Stimulated activated CD8-positive, alpha-beta memory T cell treated with anti-CD3 and anti-CD28 coated beads, Interleukin-12 subunit alpha, Interleukin-12 subunit beta, amount 100 ng/mL, for 24 hours (primary cell): ENCODE results near the gene PHF1.

ENCODE experiments used
- DNase-seq: peaks from one replicate; pipeline ENCODE4 v3.0.0-alpha.2; 2020; ENCODE audit errors: extremely low read depth

Gene PHF1

GRCh38 chr6:33431880-33432541 lies 21.2 kb downstream of the PHF1 start:
- DNase-seq: no peak

- DNase-seq: no peak
These were observed 21.7 kb downstream of the PHF1 start for GRCh38 chr6:33432546-33432945.

GRCh38 chr6:33433001-33433543 lies 22.3 kb downstream of the PHF1 start:
- no peak for DNase-seq

- no peak for DNase-seq
These were observed 22.9 kb downstream of the PHF1 start for GRCh38 chr6:33433544-33434191.

- DNase-seq: no peak
These were observed 24.1 kb downstream of the PHF1 start for GRCh38 chr6:33434961-33435360.

- no peak for DNase-seq
These were observed 26.9 kb downstream of the PHF1 start for GRCh38 chr6:33437666-33438065.

GRCh38 chr6:33438978-33439594 lies 28.3 kb downstream of the PHF1 start:
- DNase-seq: no peak

- DNase-seq: no peak
These were observed 29.3 kb downstream of the PHF1 start for GRCh38 chr6:33439956-33440648.

GRCh38 chr6:33440649-33441309 lies 30.0 kb downstream of the PHF1 start:
- DNase-seq: no peak

GRCh38 chr6:33441457-33441856 lies 30.6 kb downstream of the PHF1 start:
- no peak for DNase-seq

GRCh38 chr6:33442283-33442682 lies 31.5 kb downstream of the PHF1 start:
- DNase-seq: no peak

GRCh38 chr6:33443025-33443424 lies 32.2 kb downstream of the PHF1 start:
- no peak for DNase-seq

GRCh38 chr6:33443619-33444504 lies 33.0 kb downstream of the PHF1 start:
- no peak for DNase-seq

GRCh38 chr6:33445119-33445603 lies 34.3 kb downstream of the PHF1 start:
- no peak for DNase-seq

GRCh38 chr6:33446356-33446755 lies 35.5 kb downstream of the PHF1 start:
- DNase-seq: no peak

GRCh38 chr6:33450434-33450833 lies 39.6 kb downstream of the PHF1 start:
- DNase-seq: no peak

GRCh38 chr6:33451606-33452005 lies 40.8 kb downstream of the PHF1 start:
- DNase-seq: no peak

- DNase-seq: no peak
These were observed 41.7 kb downstream of the PHF1 start for GRCh38 chr6:33452496-33452895.

GRCh38 chr6:33453393-33454008 lies 42.7 kb downstream of the PHF1 start:
- no peak for DNase-seq
